ES-I3 (cell line): ENCODE measurements around the gene HLX.

Source experiments
- H3K36me3 ChIP-seq: 2 replicates; pipeline ENCODE4 v1.6.1; 2013; ENCODE audit warnings: mild to moderate bottlenecking, low read length, control low read depth, moderate library complexity; ENCODE audit not compliant: insufficient read depth
- H3K4me1 ChIP-seq: 2 replicates; pipeline ENCODE4 v1.6.1; 2013; ENCODE audit warnings: mild to moderate bottlenecking, control low read depth, low read length; ENCODE audit not compliant: insufficient read depth
- H3K9ac ChIP-seq: 2 replicates; pipeline ENCODE4 v1.6.1; 2013; ENCODE audit warnings: low read depth, mild to moderate bottlenecking, low read length, moderate library complexity
- H3K9me3 ChIP-seq: 2 replicates; pipeline ENCODE4 v1.6.1; 2013; ENCODE audit warnings: mild to moderate bottlenecking, low read length, moderate library complexity; ENCODE audit not compliant: control insufficient read depth, insufficient read depth

The HLX gene

GRCh38 chr1:220918285-220918951, 39.2 kb downstream of the HLX start:
- no peaks in the 10 kb centered on the region for H3K9me3 ChIP-seq
- no peak overlapping the region for H3K9ac ChIP-seq
- peaks cover 7% of the 10 kb centered on the region; the same call in 1 of the 2 replicates for H3K4me1 ChIP-seq
- H3K36me3 ChIP-seq, result no peaks in the 10 kb centered on the region

- Histone ChIP-seq H3K4me1 (peaks cover 7% of the 10 kb centered on the region; the same call in 1 of the 2 replicates), H3K9me3 (no peaks in the 10 kb centered on the region), H3K36me3 (no peaks in the 10 kb centered on the region), H3K9ac (no peak overlapping the region)
Measured at GRCh38 chr1:220920967-220921366, 41.7 kb downstream of the HLX start.

- H3K9me3 ChIP-seq, result no peaks in the 10 kb centered on the region
- H3K4me1 ChIP-seq, result peaks cover 7% of the 10 kb centered on the region; the same call in 1 of the 2 replicates
Measured at GRCh38 chr1:220921498-220921897, 42.3 kb downstream of the HLX start.

GRCh38 chr1:220921971-220922635, 42.9 kb downstream of the HLX start:
- H3K9me3 ChIP-seq, result no peaks in the 10 kb centered on the region
- peaks cover 7% of the 10 kb centered on the region; the same call in 1 of the 2 replicates for H3K4me1 ChIP-seq
- no peaks in the 10 kb centered on the region for H3K36me3 ChIP-seq

More at GRCh38 chr1:220921498-220921897, 42.3 kb downstream of the HLX start:
- H3K9ac ChIP-seq, result no peak overlapping the region
- no peaks in the 10 kb centered on the region for H3K36me3 ChIP-seq

GRCh38 chr1:220922951-220923350, 43.7 kb downstream of the HLX start:
- no peaks in the 10 kb centered on the region for H3K9me3 ChIP-seq
- H3K4me1 ChIP-seq, result peaks cover 7% of the 10 kb centered on the region; the same call in 1 of the 2 replicates
- no peak overlapping the region for H3K9ac ChIP-seq
- H3K36me3 ChIP-seq, result no peaks in the 10 kb centered on the region

More at GRCh38 chr1:220921971-220922635, 42.9 kb downstream of the HLX start:
- H3K9ac ChIP-seq, result no peak overlapping the region

- no peaks in the 10 kb centered on the region for H3K36me3 ChIP-seq
- peaks cover 7% of the 10 kb centered on the region; the same call in 1 of the 2 replicates for H3K4me1 ChIP-seq
- no peaks in the 10 kb centered on the region for H3K9me3 ChIP-seq
- H3K9ac ChIP-seq, result no peak overlapping the region
Measured at GRCh38 chr1:220924331-220924970, 45.2 kb downstream of the HLX start.

GRCh38 chr1:220925707-220926106, 46.5 kb downstream of the HLX start:
- Histone ChIP-seq H3K36me3 (no peaks in the 10 kb centered on the region), H3K9ac (no peak overlapping the region), H3K4me1 (peaks cover 7% of the 10 kb centered on the region; the same call in 1 of the 2 replicates)

GRCh38 chr1:220926146-220926545, 46.9 kb downstream of the HLX start:
- H3K36me3 ChIP-seq, result no peaks in the 10 kb centered on the region
- peaks cover 7% of the 10 kb centered on the region; the same call in 1 of the 2 replicates for H3K4me1 ChIP-seq
- no peaks in the 10 kb centered on the region for H3K9me3 ChIP-seq
- no peak overlapping the region for H3K9ac ChIP-seq

More at GRCh38 chr1:220925707-220926106, 46.5 kb downstream of the HLX start:
- H3K9me3 ChIP-seq, result no peaks in the 10 kb centered on the region

GRCh38 chr1:220927442-220927841, 48.2 kb downstream of the HLX start:
- no peaks in the 10 kb centered on the region for H3K4me1 ChIP-seq
- H3K9ac ChIP-seq, result no peak overlapping the region

GRCh38 chr1:220928320-220928719, 49.1 kb downstream of the HLX start:
- H3K36me3 ChIP-seq, result no peaks in the 10 kb centered on the region
- H3K9ac ChIP-seq, result no peak overlapping the region
- no peaks in the 10 kb centered on the region for H3K9me3 ChIP-seq
- no peaks in the 10 kb centered on the region for H3K4me1 ChIP-seq

More at GRCh38 chr1:220927442-220927841, 48.2 kb downstream of the HLX start:
- Histone ChIP-seq H3K9me3 (no peaks in the 10 kb centered on the region), H3K36me3 (no peaks in the 10 kb centered on the region)

- Histone ChIP-seq H3K9me3 (no peaks in the 10 kb centered on the region), H3K36me3 (no peaks in the 10 kb centered on the region), H3K4me1 (no peaks in the 10 kb centered on the region), H3K9ac (no peak overlapping the region)
Measured at GRCh38 chr1:220928725-220929300, 49.6 kb downstream of the HLX start.

- Histone ChIP-seq H3K36me3 (no peaks in the 10 kb centered on the region), H3K9me3 (no peaks in the 10 kb centered on the region)
Measured at GRCh38 chr1:220929304-220929703, 50.1 kb downstream of the HLX start.

More at GRCh38 chr1:220929304-220929703, 50.1 kb downstream of the HLX start:
- H3K4me1 ChIP-seq, result no peaks in the 10 kb centered on the region
- H3K9ac ChIP-seq, result no peak overlapping the region
